HepG2 (cell line): Measurements from ENCODE around the gene CEP68. TPM values are rescaled to one million over a fixed set of nuclear protein-coding genes. Genes with fewer than 3 reads are reported as not detected.

ENCODE experiments used
- ATAC-seq: fragments of 200-7000 bp; cut with Tn5 transposase; 3 replicates; pipeline ENCODE4 v1.9.1; 2020; ENCODE audit warnings: mild to moderate bottlenecking, moderate library complexity
- BruUV-seq: library from RNA; stranded (reverse); fragments of 400-500 nt; replicated peaks from 2 replicates; lab custom pipeline; 2021; lab: Mats Ljungman, UMichigan
- CTCF ChIA-PET: fragments of 300-600 bp; formaldehyde crosslinking; extraction: SDS; loops from one replicate; lab custom pipeline; 2021; ENCODE audit warnings: low total read pairs, inconsistent platforms, low intra/inter-chr PET ratio; lab: Yijun Ruan, JAX
- POLR2A ChIA-PET: fragments of 350-600 bp; sonication (Branson Sonifier 250); formaldehyde crosslinking; loops from one replicate; lab custom pipeline; 2020; ENCODE audit warnings: antibody characterized with exemption, inconsistent platforms; lab: Yijun Ruan, JAX
- DNase-seq: peaks from one replicate; pipeline ENCODE4 v3.0.0-alpha.2; 2015; ENCODE audit warnings: low spot score
- FAIRE-seq: peaks from 3 replicates; lab custom pipeline; 2011; peaks lifted over from hg19 to GRCh38; lab: Jason Lieb, UNC
- H2AFZ ChIP-seq: one replicate; pipeline ENCODE4 v1.6.1; 2011; ENCODE audit warnings: low read length, inconsistent platforms
- H3K27ac ChIP-seq: fragments of 300-600 bp; 3 replicates; pipeline ENCODE4 v1.8.0; 2011; ENCODE audit warnings: mixed run types, mild to moderate bottlenecking, mixed read lengths, low read length, inconsistent platforms; ENCODE audit not compliant: insufficient read depth; ENCODE audit errors: extremely low read length
- H3K27me3 ChIP-seq, 2 experiments: fragments of 200-600 bp in 1 of 2; 2 replicates in 1 of 2; 3 replicates in 1 of 2; pipeline versions ENCODE4 v1.6.0 to v1.8.0; 2011; ENCODE audit warnings: low read length in 2 of 2, mild to moderate bottlenecking in 2 of 2, moderate library complexity in 2 of 2, inconsistent platforms in 1 of 2; ENCODE audit not compliant: insufficient read depth in 2 of 2, control insufficient read depth in 1 of 2
- H3K36me3 ChIP-seq, 2 experiments: fragments of 200-600 bp in 1 of 2; replicated peaks in 1 of 2; 2 replicates in 1 of 2; 3 replicates in 1 of 2; pipeline versions ENCODE4 v1.5.1 to v1.8.0; 2011; ENCODE audit warnings: low read length in 2 of 2, inconsistent platforms in 1 of 2; ENCODE audit not compliant: insufficient read depth in 2 of 2, control insufficient read depth in 1 of 2
- H3K4me1 ChIP-seq: 2 replicates; pipeline ENCODE4 v1.5.1; 2012; ENCODE audit warnings: low read length, inconsistent platforms; ENCODE audit not compliant: insufficient read depth
- H3K4me2 ChIP-seq: 2 replicates; pipeline ENCODE4 v1.6.0; 2011; ENCODE audit warnings: low read depth, low read length, inconsistent platforms
- H3K4me3 ChIP-seq, 3 experiments: fragments of 200-600 bp in 1 of 3; sonication (generic), shearing (Covaris generic) in 1 of 3; replicated peaks in 1 of 3; 2 replicates each; pipeline ENCODE4 v1.5.1; 2011 to 2016; ENCODE audit warnings: low read length in 3 of 3, inconsistent platforms in 2 of 3, low read depth in 2 of 3, mild to moderate bottlenecking in 2 of 3, control low read depth in 1 of 3, mixed read lengths in 1 of 3; ENCODE audit not compliant: insufficient read depth in 1 of 3
- H3K79me2 ChIP-seq: one replicate; pipeline ENCODE4 v1.6.1; 2011; ENCODE audit warnings: low read length, inconsistent platforms; ENCODE audit not compliant: insufficient read depth
- H3K9ac ChIP-seq: 2 replicates; pipeline ENCODE4 v1.6.0; 2011; ENCODE audit warnings: mild to moderate bottlenecking, low read depth, low read length, inconsistent platforms; ENCODE audit not compliant: insufficient read depth
- H3K9me3 ChIP-seq: 2 replicates; pipeline ENCODE4 v1.5.1; 2012; ENCODE audit warnings: mild to moderate bottlenecking, low read length
- H4K20me1 ChIP-seq: 2 replicates; pipeline ENCODE4 v1.6.0; 2011; ENCODE audit warnings: inconsistent platforms, mild to moderate bottlenecking, low read length, moderate library complexity; ENCODE audit not compliant: insufficient read depth
- ATF7 ChIP-seq, 2 experiments: fragments of 450-650 bp in 1 of 2; sonication (generic) in 1 of 2; formaldehyde crosslinking in 1 of 2; IDR thresholded peaks; 2 replicates each; pipeline versions ENCODE4 v1.4.0 to v1.6.1; 2016 to 2020; ENCODE audit warnings: antibody characterized with exemption in 1 of 2, mild to moderate bottlenecking in 1 of 2, missing genetic modification reagents in 1 of 2
- GATAD2A ChIP-seq: IDR thresholded peaks from 2 replicates; pipeline ENCODE4 v1.6.1; 2016
- HNRNPH1 ChIP-seq: fragments of 200-400 bp; formaldehyde crosslinking; optimal IDR thresholded peaks from 2 replicates; pipeline ENCODE3; 2017; ENCODE audit warnings: mild to moderate bottlenecking, low read depth, low read length
- IRF2 ChIP-seq: IDR thresholded peaks from 2 replicates; pipeline ENCODE4 v1.6.1; 2018; ENCODE audit warnings: missing genetic modification reagents, missing compliant biosample characterization
- IRF9 ChIP-seq: sonication (generic); formaldehyde crosslinking; IDR thresholded peaks from 2 replicates; pipeline ENCODE4 v1.8.0; 2022; ENCODE audit warnings: missing genetic modification reagents, mild to moderate bottlenecking, borderline replicate concordance
- MAZ ChIP-seq, 2 experiments: sonication (generic) in 1 of 2; formaldehyde crosslinking in 1 of 2; IDR thresholded peaks; 2 replicates each; pipeline versions ENCODE4 v1.5.0 to v1.6.1; 2012 to 2020; ENCODE audit warnings: low read depth in 2 of 2, mild to moderate bottlenecking in 2 of 2, borderline replicate concordance in 1 of 2, improper control_type of control experiment in 1 of 2, low read length in 1 of 2, missing genetic modification reagents in 1 of 2, moderate library complexity in 1 of 2
- MED8 ChIP-seq: sonication (generic); formaldehyde crosslinking; IDR thresholded peaks from 2 replicates; pipeline ENCODE4 v1.8.1; 2023; ENCODE audit warnings: mild to moderate bottlenecking, missing genetic modification reagents; ENCODE audit not compliant: insufficient replicate concordance
- SMAD3 ChIP-seq: sonication (generic); formaldehyde crosslinking; IDR thresholded peaks from 2 replicates; pipeline ENCODE4 v1.4.0; 2020; ENCODE audit warnings: missing genetic modification reagents
- THAP11 ChIP-seq: IDR thresholded peaks from 2 replicates; pipeline ENCODE4 v1.6.1; 2016; ENCODE audit warnings: missing biosample characterization, missing genetic modification reagents
- TOE1 ChIP-seq: sonication (generic); formaldehyde crosslinking; IDR thresholded peaks from 2 replicates; pipeline ENCODE4 v1.4.0; 2020; ENCODE audit warnings: mild to moderate bottlenecking, missing genetic modification reagents
- ZGPAT ChIP-seq: IDR thresholded peaks from 2 replicates; pipeline ENCODE4 v1.6.1; 2016; ENCODE audit warnings: mild to moderate bottlenecking
- ZNF17 ChIP-seq: sonication (generic); formaldehyde crosslinking; IDR thresholded peaks from 2 replicates; pipeline ENCODE4 v1.5.0; 2020; ENCODE audit warnings: mild to moderate bottlenecking, missing genetic modification reagents
- ZNF543 ChIP-seq: sonication (generic); formaldehyde crosslinking; IDR thresholded peaks from 2 replicates; pipeline ENCODE4 v1.4.0; 2020; ENCODE audit warnings: mild to moderate bottlenecking, missing genetic modification reagents
- ZNF605 ChIP-seq: sonication (generic); formaldehyde crosslinking; IDR thresholded peaks from 2 replicates; pipeline ENCODE4 v1.8.0; 2022; ENCODE audit warnings: mild to moderate bottlenecking, missing genetic modification reagents
- ZNF616 ChIP-seq: sonication (generic); formaldehyde crosslinking; IDR thresholded peaks from 2 replicates; pipeline ENCODE4 v1.5.0; 2020; ENCODE audit warnings: low read depth, mild to moderate bottlenecking, missing genetic modification reagents
- ZNF724P ChIP-seq: sonication (generic); formaldehyde crosslinking; IDR thresholded peaks from 2 replicates; pipeline ENCODE4 v1.8.0; 2022; ENCODE audit warnings: missing genetic modification reagents, borderline replicate concordance
- ZNF776 ChIP-seq: sonication (generic); formaldehyde crosslinking; IDR thresholded peaks from 2 replicates; pipeline ENCODE4 v1.4.0; 2020; ENCODE audit warnings: mild to moderate bottlenecking, missing genetic modification reagents
- WGBS: methylation state at CpG from one replicate; pipeline ENCODE4 v1.1.6; 2017; ENCODE audit warnings: low lambda C conversion rate; 5-methylcytosine and 5-hydroxymethylcytosine counted together
- in situ Hi-C: cut with HindIII; loops from 2 replicates; pipeline ENCODE4 v1.10.0; 2017; ENCODE audit warnings: low pct_unique_long_range_greater_than_20kb; ENCODE audit not compliant: extremely low pct_ligation_motif_present
- intact Hi-C: fragments of 100-400 bp; cut with micrococcal nuclease; formaldehyde crosslinking; loops from one replicate; pipeline ENCODE4 v1.10.0; 2022; ENCODE audit not compliant: unreplicated experiment
- polyA plus RNA-seq, 8 experiments: library from polyadenylated mRNA; depleted of rRNA in 3 of 8; stranded (reverse) in 7 of 8; unstranded in 1 of 8; fragments of >200 nt; fragmentation: Illumina TruSeq in 4 of 8; extraction: Trizol in 4 of 8; gene quantifications; 2 replicates each; pipeline versions ENCODE4 v1.2.1 to v1.2.3, GENCODE V29; 2011 to 2016; ENCODE audit warnings: low read depth in 4 of 8, missing spikeins in 1 of 8, mixed read lengths in 1 of 8; ENCODE audit not compliant: insufficient read depth in 1 of 8
- total RNA-seq, 5 experiments: library from RNA; depleted of rRNA; stranded (reverse); fragments of >200 nt; fragmentation: Illumina TruSeq; extraction: Trizol; gene quantifications; 2 replicates each; pipeline ENCODE4 v1.2.3, GENCODE V29; 2016; ENCODE audit warnings: low read depth in 1 of 5
- TF ChIP-seq, protein P1 (sequence below): sonication (generic); formaldehyde crosslinking; IDR thresholded peaks from 2 replicates; pipeline ENCODE4 v1.5.1; 2020; ENCODE audit warnings: missing genetic modification reagents, mild to moderate bottlenecking, borderline replicate concordance
- TF ChIP-seq, protein P2 (sequence below): conservative IDR thresholded peaks from 2 replicates; pipeline ENCODE4 v1.6.1; 2018; ENCODE audit warnings: missing genetic modification reagents

CEP68 gene
- total and polyA plus RNA-seq, 2 of the 13 experiments (the other 11 are each of a cell fraction or from before 2014, with no cell fraction given): 5.7 to 9.3 TPM

DNA sequence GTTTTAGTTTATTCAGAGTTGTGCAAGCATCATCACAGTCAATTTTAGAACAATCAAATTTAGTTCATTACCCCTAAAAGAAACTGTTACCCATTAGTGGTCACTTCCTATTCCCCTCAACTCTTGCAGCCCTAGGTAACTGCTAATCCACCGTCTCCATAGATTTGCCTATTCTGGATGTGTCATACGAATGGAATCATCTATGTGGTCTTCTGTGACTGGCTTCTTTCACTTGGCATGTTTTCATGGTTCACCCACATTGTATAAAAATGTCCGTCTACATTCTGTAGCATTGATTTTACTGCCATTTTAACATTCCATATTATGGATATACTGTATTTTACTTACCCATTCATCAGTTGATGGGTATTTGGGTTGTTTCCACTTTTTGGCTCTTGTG is 5.3 kb upstream of the CEP68 start (continued):
- TF ChIP-seq, protein P1, sequence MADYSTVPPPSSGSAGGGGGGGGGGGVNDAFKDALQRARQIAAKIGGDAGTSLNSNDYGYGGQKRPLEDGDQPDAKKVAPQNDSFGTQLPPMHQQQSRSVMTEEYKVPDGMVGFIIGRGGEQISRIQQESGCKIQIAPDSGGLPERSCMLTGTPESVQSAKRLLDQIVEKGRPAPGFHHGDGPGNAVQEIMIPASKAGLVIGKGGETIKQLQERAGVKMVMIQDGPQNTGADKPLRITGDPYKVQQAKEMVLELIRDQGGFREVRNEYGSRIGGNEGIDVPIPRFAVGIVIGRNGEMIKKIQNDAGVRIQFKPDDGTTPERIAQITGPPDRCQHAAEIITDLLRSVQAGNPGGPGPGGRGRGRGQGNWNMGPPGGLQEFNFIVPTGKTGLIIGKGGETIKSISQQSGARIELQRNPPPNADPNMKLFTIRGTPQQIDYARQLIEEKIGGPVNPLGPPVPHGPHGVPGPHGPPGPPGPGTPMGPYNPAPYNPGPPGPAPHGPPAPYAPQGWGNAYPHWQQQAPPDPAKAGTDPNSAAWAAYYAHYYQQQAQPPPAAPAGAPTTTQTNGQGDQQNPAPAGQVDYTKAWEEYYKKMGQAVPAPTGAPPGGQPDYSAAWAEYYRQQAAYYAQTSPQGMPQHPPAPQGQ (CRISPR knock-in tag): no peak
- no peak for TF ChIP-seq ZGPAT (CRISPR knock-in tag)
- TF ChIP-seq GATAD2A (CRISPR knock-in tag): no peak
- TF ChIP-seq THAP11 (CRISPR knock-in tag): no peak
- TF ChIP-seq ZNF724P: no peak
- TF ChIP-seq MAZ (IDR thresholded peaks at IDR 0.05; ENCODE audit: borderline replicate concordance, low read depth, low read length): no peak
- no peak for TF ChIP-seq MAZ (CRISPR knock-in tag; IDR thresholded peaks at IDR 0.05; ENCODE audit: low read depth)
- TF ChIP-seq TOE1 (CRISPR knock-in tag): no peak
- no peak for TF ChIP-seq ATF7 (IDR thresholded peaks at IDR 0.05)
- no peak for TF ChIP-seq ATF7 (CRISPR knock-in tag; IDR thresholded peaks at IDR 0.05)

DNA sequence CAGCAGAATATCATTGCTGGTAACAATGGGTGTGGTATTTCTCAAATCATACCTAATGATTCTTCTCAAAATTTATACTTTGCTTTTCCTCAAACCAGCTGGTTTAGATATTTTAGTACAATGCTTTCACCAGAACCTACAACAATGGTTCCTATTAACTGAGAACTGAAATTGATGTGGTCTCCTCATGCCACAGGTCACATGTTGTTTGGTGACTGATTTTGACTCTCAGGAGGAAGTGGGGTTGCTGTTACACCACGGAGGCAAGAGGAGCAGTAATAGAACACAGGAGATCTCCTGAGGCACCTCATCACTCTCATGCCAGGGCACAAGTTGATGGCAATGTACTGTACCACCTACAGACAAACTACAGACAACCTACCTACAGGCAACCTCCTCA is 3.0 kb upstream of the CEP68 start:
- H3K27me3 ChIP-seq: no peaks in the 10 kb centered on the region; a peak in 1 of 5 replicates
- POLR2A ChIA-PET: no interaction called here
- TF ChIP-seq ZNF17 (CRISPR knock-in tag) (no peak), HNRNPH1 (no peak), MED8 (CRISPR knock-in tag) (no peak), ZNF543 (CRISPR knock-in tag) (no peak), ZNF616 (no peak), THAP11 (CRISPR knock-in tag) (no peak), SMAD3 (no peak), ZNF605 (CRISPR knock-in tag) (no peak), IRF9 (CRISPR knock-in tag) (no peak), ZNF776 (no peak), IRF2 (CRISPR knock-in tag) (no peak)
- TF ChIP-seq, protein P2, sequence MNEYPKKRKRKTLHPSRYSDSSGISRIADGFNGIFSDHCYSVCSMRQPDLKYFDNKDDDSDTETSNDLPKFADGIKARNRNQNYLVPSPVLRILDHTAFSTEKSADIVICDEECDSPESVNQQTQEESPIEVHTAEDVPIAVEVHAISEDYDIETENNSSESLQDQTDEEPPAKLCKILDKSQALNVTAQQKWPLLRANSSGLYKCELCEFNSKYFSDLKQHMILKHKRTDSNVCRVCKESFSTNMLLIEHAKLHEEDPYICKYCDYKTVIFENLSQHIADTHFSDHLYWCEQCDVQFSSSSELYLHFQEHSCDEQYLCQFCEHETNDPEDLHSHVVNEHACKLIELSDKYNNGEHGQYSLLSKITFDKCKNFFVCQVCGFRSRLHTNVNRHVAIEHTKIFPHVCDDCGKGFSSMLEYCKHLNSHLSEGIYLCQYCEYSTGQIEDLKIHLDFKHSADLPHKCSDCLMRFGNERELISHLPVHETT (CRISPR knock-in tag): no peak

More for the DNA sequence above, 3.0 kb upstream of the CEP68 start:
- ATAC-seq (no peak), FAIRE-seq (no peak), DNase-seq (no peak)
- BruUV-seq: no TSS peak
- 42% methylated on average over 1 of the region's 1 CpG for WGBS
- CTCF ChIA-PET: no interaction called here
- H4K20me1 ChIP-seq: no peaks in the 10 kb centered on the region
- no peak overlapping the region for H3K4me3 ChIP-seq
- peaks cover 47% of the 10 kb centered on the region for H3K4me1 ChIP-seq
- H3K9ac ChIP-seq: no peak overlapping the region
- intact Hi-C loops: loop anchor here (10.0 kb wide), 1 partner anchor 522 kb away; no protein-coding TSS in a partner anchor
- H3K36me3 ChIP-seq: no peaks in the 10 kb centered on the region
- no peak overlapping the region for H2AFZ ChIP-seq
- no peaks in the 10 kb centered on the region for H3K9me3 ChIP-seq
- H3K27ac ChIP-seq: no peak overlapping the region
- no peak overlapping the region for H3K4me2 ChIP-seq
- in situ Hi-C loops: loop anchor here (25.0 kb wide), 1 partner anchor 509 kb away; no protein-coding TSS in a partner anchor
- peaks cover 17% of the 10 kb centered on the region for H3K79me2 ChIP-seq
